Esophagus (tissue), 2 donors: ENCODE measurements around the gene SMG5. TPM values are rescaled to one million over a fixed set of nuclear protein-coding genes. Genes with fewer than 3 reads are reported as not detected.
"Not testable (repeated sequence)": the region's sequence is repeated elsewhere in the genome, so short reads cannot be mapped to it uniquely, and the experiment has no call there.

Experiments
- H3K27ac ChIP-seq, 2 donors: one replicate each; pipeline ENCODE4 v1.5.1; 2013; ENCODE audit warnings: low read depth in 2 of 2, mild to moderate bottlenecking in 2 of 2, inconsistent platforms in 1 of 2, low read length in 1 of 2, moderate library complexity in 1 of 2
- H3K27me3 ChIP-seq, 2 donors: one replicate each; pipeline ENCODE4 v1.6.1; 2013; ENCODE audit warnings: low read length in 2 of 2, control low read depth in 1 of 2, mild to moderate bottlenecking in 1 of 2; ENCODE audit not compliant: insufficient read depth in 2 of 2, control insufficient read depth in 1 of 2
- H3K36me3 ChIP-seq, 2 donors: one replicate each; pipeline ENCODE4 v1.6.1; 2013; ENCODE audit warnings: low read length in 1 of 2; ENCODE audit not compliant: control insufficient read depth in 2 of 2, insufficient read depth in 2 of 2
- H3K4me1 ChIP-seq, 2 donors: one replicate each; pipeline ENCODE4 v1.6.1; 2013; ENCODE audit warnings: low read length in 1 of 2; ENCODE audit not compliant: control insufficient read depth in 2 of 2, insufficient read depth in 2 of 2
- H3K4me3 ChIP-seq, 2 donors: one replicate each; pipeline ENCODE4 v1.5.1; 2013; ENCODE audit warnings: low read length in 2 of 2, mild to moderate bottlenecking in 2 of 2, low read depth in 1 of 2, moderate library complexity in 1 of 2
- H3K9me3 ChIP-seq, 2 donors: one replicate each; pipeline ENCODE4 v1.6.1; 2013; ENCODE audit warnings: mild to moderate bottlenecking in 2 of 2, low read depth in 1 of 2, low read length in 1 of 2, moderate library complexity in 1 of 2; ENCODE audit not compliant: control insufficient read depth in 2 of 2, insufficient read depth in 1 of 2
- WGBS, 2 donors: extraction: QIAGEN DNeasy Blood & Tissue Kit; methylation state at CpG; one replicate each; pipeline ENCODE4 v1.1.7; 2013; 5-methylcytosine and 5-hydroxymethylcytosine counted together
- polyA plus RNA-seq, 2 donors: library from polyadenylated mRNA; stranded (reverse); fragments of 200-250 nt; gene quantifications; one replicate each; pipeline ENCODE4 v1.2.3, GENCODE V29; 2013
- donor health status: healthy with polysubstance abuse.
- donor health status: Bipolar disorder and iron deficiency.

Gene SMG5
- polyA plus RNA-seq, 2 donors = 34.5 to 38.6 TPM

DNA sequence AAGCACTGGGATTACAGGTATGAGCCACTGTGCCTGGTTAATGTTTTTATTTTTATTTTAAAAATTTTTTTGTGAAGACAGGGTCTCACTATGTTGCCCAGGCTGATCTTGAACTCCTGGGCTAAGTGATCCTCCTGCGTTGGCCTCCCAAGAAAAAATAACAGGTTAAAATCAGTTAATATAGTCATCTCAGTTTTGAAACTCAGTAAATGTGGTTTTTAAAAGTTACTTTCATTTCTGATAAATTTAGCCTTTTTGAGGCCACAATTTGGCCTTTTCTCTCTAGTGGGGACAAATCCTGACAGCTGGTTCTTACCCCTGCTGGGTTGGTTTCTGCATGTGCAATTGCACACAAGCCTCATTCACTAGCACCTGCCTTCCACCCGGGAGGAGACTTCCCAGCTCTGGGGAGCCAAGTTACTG lies 56.5 kb downstream of the SMG5 start:
- no peaks in the 10 kb centered on the region for H3K9me3 ChIP-seq
- no peaks in the 10 kb centered on the region for H3K27me3 ChIP-seq
- no peak overlapping the region for H3K27ac ChIP-seq
- 63 to 76% methylated on average over 2 of the region's 2 CpGs for WGBS, 2 donors
- no peak overlapping the region for H3K4me3 ChIP-seq
- H3K4me1 ChIP-seq = no peaks in the 10 kb centered on the region
- peaks cover 11 to 14% of the 10 kb centered on the region in 2 donors for H3K36me3 ChIP-seq

DNA sequence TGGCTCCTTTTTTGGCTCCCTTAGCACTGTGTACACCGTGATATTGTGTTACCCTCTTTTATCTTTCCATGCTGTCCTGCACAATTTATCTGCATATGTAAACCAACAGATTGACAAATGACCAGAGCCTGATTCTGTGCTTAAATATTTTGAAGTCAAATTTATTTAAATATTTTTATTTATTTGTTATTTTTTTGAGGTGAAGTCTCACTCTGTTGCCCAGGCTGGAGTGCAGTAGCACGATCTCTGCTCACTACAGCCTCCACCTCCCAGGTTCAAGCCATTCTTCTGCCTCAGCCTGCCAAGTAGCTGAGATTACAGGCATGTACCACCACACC lies 57.0 kb downstream of the SMG5 start:
- no peaks in the 10 kb centered on the region for H3K4me1 ChIP-seq
- H3K4me3 ChIP-seq = no peak overlapping the region
- H3K27me3 ChIP-seq = no peaks in the 10 kb centered on the region
- H3K36me3 ChIP-seq = peaks cover 13 to 15% of the 10 kb centered on the region in 2 donors
- WGBS, 2 donors = 9 to 10% methylated on average over 2 of the region's 2 CpGs
- H3K27ac ChIP-seq = no peak overlapping the region
- H3K9me3 ChIP-seq = no peaks in the 10 kb centered on the region

DNA sequence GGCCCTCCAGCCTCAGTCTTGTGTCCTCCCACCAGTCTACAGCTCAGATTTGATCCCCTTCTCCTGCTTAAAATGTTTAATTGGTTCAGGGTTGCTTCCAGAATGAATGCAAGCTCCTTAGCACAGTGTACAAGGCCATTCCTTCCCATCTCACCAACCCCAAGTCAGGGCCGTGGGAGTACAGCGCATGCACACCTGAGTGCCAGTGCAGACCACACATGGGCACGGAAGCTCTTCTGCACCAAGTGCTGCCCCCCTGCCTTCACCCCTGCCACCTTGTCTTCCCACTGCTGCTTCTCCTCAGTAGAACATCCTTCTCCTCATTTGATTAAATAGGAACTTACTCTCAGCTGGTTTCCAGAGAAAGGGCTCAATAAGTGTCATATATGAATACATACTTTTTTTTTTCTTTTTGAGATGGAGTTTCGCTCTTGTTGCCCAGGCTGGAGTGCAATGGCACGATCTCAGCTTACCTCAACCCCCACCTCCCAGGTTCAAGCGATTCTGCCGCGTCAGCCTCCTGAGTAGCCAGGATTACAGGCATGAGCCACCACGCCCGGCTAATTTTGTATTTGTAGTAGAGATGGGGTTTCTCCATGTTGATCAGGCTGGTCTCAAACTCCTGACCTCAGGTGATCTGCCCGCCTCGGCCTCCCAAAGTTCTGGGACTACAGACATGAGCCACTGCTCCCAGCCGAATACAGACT lies 60.5 kb downstream of the SMG5 start:
- Histone ChIP-seq H3K36me3 (peaks cover 5 to 11% of the 10 kb centered on the region in 2 donors), H3K27ac (no peak overlapping the region), H3K27me3 (no peaks in the 10 kb centered on the region), H3K4me3 (no peak overlapping the region), H3K4me1 (peaks cover 0 to 2% of the 10 kb centered on the region in 2 donors), H3K9me3 (no peaks in the 10 kb centered on the region)
- whole genome bisulfite sequencing, 2 donors = 88 to 91% methylated on average over 13 of the region's 13 CpGs

DNA sequence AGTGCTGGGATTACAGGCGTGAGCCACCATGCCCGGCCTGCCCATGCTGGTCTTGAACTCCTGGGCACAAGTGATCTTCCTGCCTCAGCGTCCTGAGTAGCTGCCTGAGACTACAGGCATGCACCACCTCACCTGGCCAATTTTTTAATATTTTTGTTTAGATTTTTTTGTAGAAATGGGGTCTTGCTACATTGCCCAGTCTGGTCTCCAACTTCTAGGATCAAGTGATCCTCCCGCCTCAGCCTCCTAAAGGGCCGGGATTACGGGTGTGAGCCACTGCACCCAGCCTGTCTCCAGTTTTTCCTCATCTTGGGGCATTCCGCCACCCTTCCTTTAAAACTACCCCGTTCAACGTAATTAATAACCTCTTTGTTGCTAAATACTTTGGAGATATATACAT lies 62.4 kb downstream of the SMG5 start:
- Histone ChIP-seq H3K27ac (no peak overlapping the region), H3K4me3 (no peak overlapping the region), H3K27me3 (no peaks in the 10 kb centered on the region), H3K4me1 (peaks cover 0 to 2% of the 10 kb centered on the region in 2 donors), H3K36me3 (peaks cover 5 to 11% of the 10 kb centered on the region in 2 donors), H3K9me3 (no peaks in the 10 kb centered on the region)
- 97 to 98% methylated on average over 9 of the region's 9 CpGs for WGBS, 2 donors

DNA sequence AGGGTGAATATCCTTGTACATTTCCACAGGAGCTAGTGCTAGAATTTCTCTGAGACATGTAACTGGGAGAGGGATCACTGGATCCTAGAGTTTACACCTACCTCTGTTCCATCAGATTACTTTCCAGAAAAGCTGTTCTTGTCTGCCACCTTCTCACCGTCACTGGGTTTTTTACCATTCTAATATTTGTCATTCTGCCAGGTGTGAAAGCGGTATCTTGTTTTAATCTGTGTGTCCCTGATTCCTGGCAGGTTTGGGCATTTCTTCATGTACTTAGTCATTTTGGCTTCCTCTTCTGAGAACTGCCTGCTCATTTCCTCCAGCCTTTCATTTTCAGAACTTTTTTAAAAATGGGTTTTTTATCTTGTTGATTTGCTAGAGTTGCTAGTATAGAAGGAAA lies 64.8 kb downstream of the SMG5 start:
- Histone ChIP-seq H3K4me3 (no peak overlapping the region), H3K27ac (peak overlapping the region; percentile 45 to 51), H3K36me3 (peaks cover 5% of the 10 kb centered on the region in 2 donors), H3K9me3 (no peaks in the 10 kb centered on the region), H3K27me3 (no peaks in the 10 kb centered on the region), H3K4me1 (peaks cover 0 to 6% of the 10 kb centered on the region in 2 donors)
- 24 to 26% methylated on average over 2 of the region's 2 CpGs for WGBS, 2 donors

DNA sequence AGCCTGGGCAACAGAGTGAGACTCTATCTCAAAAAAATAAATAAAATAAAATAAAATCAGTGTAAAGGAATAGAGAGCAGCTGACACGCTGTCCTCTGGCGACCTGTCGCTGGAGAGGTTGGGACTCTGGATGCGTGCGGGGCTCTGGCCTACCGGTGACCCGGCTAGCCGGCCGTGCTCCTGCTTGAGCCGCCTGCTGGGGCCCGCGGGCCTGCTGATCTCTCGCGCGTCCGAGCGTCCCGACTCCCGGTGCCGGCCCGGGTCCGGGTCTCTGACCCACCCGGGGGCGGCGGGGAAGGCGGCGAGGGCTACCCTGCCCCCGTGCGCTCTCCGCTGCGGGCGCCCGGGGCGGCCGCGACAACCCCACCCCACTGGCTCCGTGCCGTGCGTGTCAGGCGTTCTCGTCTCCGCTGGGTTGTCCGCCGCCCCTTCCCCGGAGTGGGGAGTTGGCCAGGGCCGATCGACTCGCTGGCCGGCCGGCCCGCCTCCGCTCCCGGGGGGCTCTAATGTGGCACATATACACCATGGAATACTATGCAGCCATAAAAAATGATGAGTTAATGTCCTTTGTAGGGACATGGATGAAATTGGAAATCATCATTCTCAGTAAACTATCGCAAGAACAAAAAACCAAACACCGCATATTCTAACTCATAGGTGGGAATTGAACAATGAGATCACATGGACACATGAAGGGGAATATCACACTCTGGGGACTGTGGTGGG lies 66.1 kb downstream of the SMG5 start:
- H3K4me3 ChIP-seq, H3K27ac ChIP-seq, H3K4me1 ChIP-seq, H3K9me3 ChIP-seq, H3K36me3 ChIP-seq, H3K27me3 ChIP-seq: not testable (repeated sequence)
- 94% methylated on average over 55 of the region's 55 CpGs for WGBS, 2 donors

DNA sequence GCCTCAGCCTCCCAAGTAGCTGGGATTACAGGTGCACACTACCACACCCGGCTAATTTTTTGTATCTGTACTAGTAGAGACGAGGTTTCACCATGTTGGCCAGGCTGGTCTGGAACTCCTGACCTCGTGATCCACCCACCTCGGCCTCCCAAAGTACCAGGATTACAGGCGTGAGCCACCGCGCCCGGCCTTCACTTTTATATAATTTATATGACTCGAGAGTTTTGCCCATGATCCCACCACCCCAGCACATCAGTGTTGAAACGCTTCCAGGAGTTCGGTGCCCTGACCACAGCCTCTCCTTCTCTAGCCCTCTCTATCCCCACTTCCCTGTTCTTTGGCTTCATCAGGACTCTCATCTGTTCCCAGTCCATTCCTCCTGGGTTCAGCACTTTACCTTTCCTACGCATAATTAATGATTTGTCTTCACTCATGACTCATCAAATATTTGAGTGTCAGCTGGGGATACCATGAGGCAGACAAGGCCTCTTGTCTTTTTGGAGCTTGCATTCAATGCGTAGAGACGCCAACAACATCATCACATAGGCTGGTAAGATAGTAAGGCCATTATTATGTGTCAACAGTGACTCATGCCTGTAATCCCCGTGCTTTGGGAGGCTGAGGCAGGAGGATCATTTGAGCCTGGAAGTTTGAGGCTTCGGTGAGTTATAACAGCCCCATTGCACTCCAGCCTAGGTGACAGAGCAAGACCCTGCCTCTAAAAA lies 68.4 kb downstream of the SMG5 start:
- Histone ChIP-seq H3K27ac (peak overlapping the region; percentile 77 to 92), H3K36me3 (peaks cover 0 to 10% of the 10 kb centered on the region in 2 donors), H3K27me3 (no peaks in the 10 kb centered on the region), H3K9me3 (no peaks in the 10 kb centered on the region), H3K4me3 (peak overlapping the region in 1 of 2 donors; percentile 68), H3K4me1 (peaks cover 0 to 6% of the 10 kb centered on the region in 2 donors)
- WGBS, 2 donors = 64% methylated on average over 16 of the region's 16 CpGs

DNA sequence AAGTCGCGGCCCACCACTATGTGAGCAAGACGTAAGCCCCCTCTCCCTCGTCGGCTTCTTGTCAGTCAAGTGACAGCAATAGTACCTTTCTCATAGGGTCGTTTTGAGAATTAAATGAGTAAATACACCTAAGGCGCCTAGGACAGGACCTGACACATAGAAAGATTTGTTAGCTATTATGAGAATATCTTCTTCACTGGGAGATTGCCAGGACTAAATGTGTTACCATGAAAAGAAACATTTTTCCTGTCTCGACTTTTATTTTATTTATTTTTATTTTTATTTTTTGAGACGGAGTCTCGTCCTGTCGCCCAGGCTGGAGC lies 69.0 kb downstream of the SMG5 start:
- Histone ChIP-seq H3K27me3 (no peaks in the 10 kb centered on the region), H3K36me3 (peaks cover under 1 to 12% of the 10 kb centered on the region in 2 donors), H3K27ac (peak overlapping the region; percentile 92 to 99), H3K4me3 (peak overlapping the region; percentile 68 to 71), H3K4me1 (peaks cover 0 to 6% of the 10 kb centered on the region in 2 donors), H3K9me3 (no peaks in the 10 kb centered on the region)
- 11% methylated on average over 11 of the region's 11 CpGs for WGBS, 2 donors

DNA sequence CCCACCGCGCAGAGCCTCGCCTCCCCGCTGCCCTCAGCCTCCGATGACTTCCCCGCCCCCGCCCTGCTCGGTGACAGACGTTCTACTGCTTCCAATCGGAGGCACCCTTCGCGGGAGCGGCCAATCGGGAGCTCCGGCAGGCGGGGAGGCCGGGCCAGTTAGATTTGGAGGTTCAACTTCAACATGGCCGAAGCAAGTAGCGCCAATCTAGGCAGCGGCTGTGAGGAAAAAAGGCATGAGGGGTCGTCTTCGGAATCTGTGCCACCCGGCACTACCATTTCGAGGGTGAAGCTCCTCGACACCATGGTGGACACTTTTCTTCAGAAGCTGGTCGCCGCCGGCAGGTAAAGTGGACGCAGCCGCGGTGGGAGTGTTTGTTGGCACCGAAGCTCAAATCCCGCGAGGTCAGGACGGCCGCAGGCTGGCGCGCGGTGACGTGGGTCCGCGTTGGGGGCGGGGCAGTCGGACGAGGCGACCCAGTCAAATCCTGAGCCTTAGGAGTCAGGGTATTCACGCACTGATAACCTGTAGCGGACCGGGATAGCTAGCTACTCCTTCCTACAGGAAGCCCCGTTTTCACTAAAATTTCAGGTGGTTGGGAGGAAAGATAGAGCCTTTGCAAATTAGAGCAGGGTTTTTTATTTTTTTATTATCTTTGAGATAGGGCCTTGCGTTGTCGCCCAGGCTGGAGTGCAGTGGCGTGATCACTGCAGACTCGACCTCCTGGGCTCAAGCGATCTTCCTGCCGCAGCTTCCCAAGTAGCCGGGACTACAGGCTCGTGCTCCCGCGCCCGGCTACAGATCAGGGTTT lies 69.6 kb downstream of the SMG5 start, which contains the start of gene PMF1:
Gene PMF1, plus strand, starts transcription at position 175 of the 811 bp plus-strand sequence. Its CDS starts 9 bp downstream, at position 184.
- H3K36me3 ChIP-seq = peaks cover 3 to 12% of the 10 kb centered on the region in 2 donors

More for the DNA sequence above, 69.6 kb downstream of the SMG5 start, which contains the start of gene PMF1:
- 0% methylated on average over 61 of the region's 61 CpGs for WGBS, 2 donors
- Histone ChIP-seq H3K4me1 (peaks cover 0 to 4% of the 10 kb centered on the region in 2 donors), H3K9me3 (no peaks in the 10 kb centered on the region), H3K27me3 (no peaks in the 10 kb centered on the region), H3K4me3 (peak within 1 kb of the TSS; percentile 68 to 71), H3K27ac (peak within 1 kb of the TSS; percentile 92 to 99)
